ENCODE data around the gene RAB3GAP2.
"Not testable (repeated sequence)": the region's sequence is repeated elsewhere in the genome, so short reads cannot be mapped to it uniquely, and the experiment has no call there.

RAB3GAP2 gene

GRCh38 chr1:220139966-220140365, 132.3 kb downstream of the RAB3GAP2 start:
- no peak for DNase-seq (ENCODE audit: low read depth, low spot score)

GRCh38 chr1:220137019-220137786, 135.1 kb downstream of the RAB3GAP2 start:
- DNase-seq (ENCODE audit: low read depth, low spot score), result peak; percentile 36

- no peak for DNase-seq (ENCODE audit: low read depth, low spot score)
Measured at GRCh38 chr1:220135755-220136154, 136.5 kb downstream of the RAB3GAP2 start.

- no peak for DNase-seq (ENCODE audit: low read depth, low spot score)
Measured at GRCh38 chr1:220129479-220130210, 142.6 kb downstream of the RAB3GAP2 start.

GRCh38 chr1:220127076-220127475, 145.2 kb downstream of the RAB3GAP2 start:
- DNase-seq (ENCODE audit: low read depth, low spot score), result no peak

- peak; percentile 36 for DNase-seq (ENCODE audit: low read depth, low spot score)
Measured at GRCh38 chr1:220124542-220124941, 147.7 kb downstream of the RAB3GAP2 start.

- DNase-seq (ENCODE audit: low read depth, low spot score), result no peak
Measured at GRCh38 chr1:220123889-220124288, 148.4 kb downstream of the RAB3GAP2 start.

GRCh38 chr1:220123066-220123465, 149.2 kb downstream of the RAB3GAP2 start:
- no peak for DNase-seq (ENCODE audit: low read depth, low spot score)

GRCh38 chr1:220121791-220122530, 150.3 kb downstream of the RAB3GAP2 start:
- DNase-seq (ENCODE audit: low read depth, low spot score), result no peak

GRCh38 chr1:220119043-220119512, 153.2 kb downstream of the RAB3GAP2 start:
- DNase-seq (ENCODE audit: low read depth, low spot score), result no peak

- DNase-seq (ENCODE audit: low read depth, low spot score), result peak; percentile 16
Measured at GRCh38 chr1:220113136-220113695, 159.0 kb downstream of the RAB3GAP2 start.

GRCh38 chr1:220112600-220112999, 159.7 kb downstream of the RAB3GAP2 start:
- DNase-seq (ENCODE audit: low read depth, low spot score), result not testable (repeated sequence)

GRCh38 chr1:220110473-220110872, 161.8 kb downstream of the RAB3GAP2 start:
- DNase-seq (ENCODE audit: low read depth, low spot score), result not testable (repeated sequence)

- DNase-seq (ENCODE audit: low read depth, low spot score), result no peak
Measured at GRCh38 chr1:220099826-220100225, 172.4 kb downstream of the RAB3GAP2 start.
